ENCODE measurements around the gene CLDN8.

DNA sequence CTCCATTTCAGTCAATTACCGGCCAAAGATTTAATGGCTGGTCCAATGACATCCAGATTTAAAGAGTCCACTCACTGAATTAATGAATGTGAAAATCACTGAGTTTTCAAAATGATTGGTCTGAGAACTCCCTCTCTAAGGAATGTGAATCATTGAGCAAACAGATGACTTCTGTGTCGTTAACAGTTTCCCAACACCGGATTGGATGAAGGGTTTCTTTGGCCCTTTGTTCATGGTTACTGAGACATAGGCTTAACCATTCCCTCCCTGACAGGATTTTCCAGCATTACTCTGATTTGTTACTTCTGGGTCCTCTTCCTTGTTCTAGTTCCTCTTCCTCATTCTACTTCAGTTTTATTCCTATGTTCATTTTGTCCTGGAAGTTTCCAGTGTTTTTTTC is 47.8 kb downstream of the CLDN8 start:
- no peak for TF ChIP-seq POLR2A (IDR thresholded peaks at IDR 0.05)
- TF ChIP-seq, protein P1, sequence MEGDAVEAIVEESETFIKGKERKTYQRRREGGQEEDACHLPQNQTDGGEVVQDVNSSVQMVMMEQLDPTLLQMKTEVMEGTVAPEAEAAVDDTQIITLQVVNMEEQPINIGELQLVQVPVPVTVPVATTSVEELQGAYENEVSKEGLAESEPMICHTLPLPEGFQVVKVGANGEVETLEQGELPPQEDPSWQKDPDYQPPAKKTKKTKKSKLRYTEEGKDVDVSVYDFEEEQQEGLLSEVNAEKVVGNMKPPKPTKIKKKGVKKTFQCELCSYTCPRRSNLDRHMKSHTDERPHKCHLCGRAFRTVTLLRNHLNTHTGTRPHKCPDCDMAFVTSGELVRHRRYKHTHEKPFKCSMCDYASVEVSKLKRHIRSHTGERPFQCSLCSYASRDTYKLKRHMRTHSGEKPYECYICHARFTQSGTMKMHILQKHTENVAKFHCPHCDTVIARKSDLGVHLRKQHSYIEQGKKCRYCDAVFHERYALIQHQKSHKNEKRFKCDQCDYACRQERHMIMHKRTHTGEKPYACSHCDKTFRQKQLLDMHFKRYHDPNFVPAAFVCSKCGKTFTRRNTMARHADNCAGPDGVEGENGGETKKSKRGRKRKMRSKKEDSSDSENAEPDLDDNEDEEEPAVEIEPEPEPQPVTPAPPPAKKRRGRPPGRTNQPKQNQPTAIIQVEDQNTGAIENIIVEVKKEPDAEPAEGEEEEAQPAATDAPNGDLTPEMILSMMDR (IDR thresholded peaks at IDR 0.05) = no peak
